GM10266 (cell line): ENCODE measurements around the gene ZNF784.

Source experiments
- DNase-seq: peaks from one replicate; pipeline ENCODE4 v3.0.0; 2012; ENCODE audit errors: extremely low spot score
- CTCF ChIP-seq: IDR thresholded peaks from 2 replicates; pipeline ENCODE4 v1.5.1; 2012; ENCODE audit warnings: mild to moderate bottlenecking, low read depth; ENCODE audit not compliant: control insufficient read depth, insufficient read depth; ENCODE audit errors: missing control alignments

The ZNF784 gene

GRCh38 chr19:55602104-55603001 is 22.0 kb downstream of the ZNF784 start:
- DNase-seq, result no peak
- TF ChIP-seq CTCF, result no peak

GRCh38 chr19:55601084-55601483 is 23.3 kb downstream of the ZNF784 start:
- no peak for TF ChIP-seq CTCF
- DNase-seq, result no peak

- no peak for DNase-seq
These were observed 23.7 kb downstream of the ZNF784 start for GRCh38 chr19:55600662-55601028.

GRCh38 chr19:55599842-55600661 is 24.3 kb downstream of the ZNF784 start, which contains the start of gene ZNF524:
Gene ZNF524 (plus strand): TSS chr19:55600288. CDS start chr19:55602113, 1,825 bp downstream.
- TF ChIP-seq CTCF, result no peak
- peak; percentile 93 for DNase-seq

More at GRCh38 chr19:55600662-55601028, 23.7 kb downstream of the ZNF784 start:
- TF ChIP-seq CTCF, result no peak

GRCh38 chr19:55599468-55599841 is 24.9 kb downstream of the ZNF784 start, which contains the start of gene FIZ1:
Gene FIZ1 (minus strand): TSS chr19:55599517. CDS start chr19:55597865, 1,652 bp downstream.
- DNase-seq, result peak; percentile 93
- no peak for TF ChIP-seq CTCF

- TF ChIP-seq CTCF, result no peak
These were observed 25.5 kb downstream of the ZNF784 start for GRCh38 chr19:55598719-55599467.

More at GRCh38 chr19:55598719-55599467, 25.5 kb downstream of the ZNF784 start:
- DNase-seq, result peak; percentile 95
